Cardiac muscle cell (in vitro differentiated cells and primary cell): ENCODE results near the gene CCR6. TPM values are rescaled to one million over a fixed set of nuclear protein-coding genes. Genes with fewer than 3 reads are reported as not detected.

Experiments
- DNase-seq, 2 donors: peaks; one replicate each; pipeline versions ENCODE4 v3.0.0 to v3.0.0-alpha.2; 2010 to 2017; ENCODE audit warnings: low read depth in 1 of 2, low spot score in 1 of 2
- H3K27ac ChIP-seq: fragments of 200-600 bp; sonication (generic); 2 replicates; pipeline ENCODE4 v1.5.1; 2016
- H3K27me3 ChIP-seq: fragments of 200-600 bp; sonication (generic); 2 replicates; pipeline ENCODE4 v1.6.0; 2016; ENCODE audit warnings: control low read depth
- H3K36me3 ChIP-seq: fragments of 200-600 bp; sonication (generic); 2 replicates; pipeline ENCODE4 v1.5.1; 2016; ENCODE audit warnings: control low read depth
- H3K4me1 ChIP-seq: fragments of 200-600 bp; sonication (generic); 2 replicates; pipeline ENCODE4 v1.8.1; 2017; ENCODE audit warnings: low read depth, mild to moderate bottlenecking, mixed run types
- H3K4me3 ChIP-seq: fragments of 200-600 bp; sonication (generic); 2 replicates; pipeline ENCODE4 v1.5.1; 2016; ENCODE audit warnings: mild to moderate bottlenecking
- H3K9me3 ChIP-seq: fragments of 200-600 bp; sonication (generic); 2 replicates; pipeline ENCODE4 v1.5.1; 2017; ENCODE audit warnings: low read depth, mild to moderate bottlenecking, control low read depth
- CTCF ChIP-seq: IDR thresholded peaks from 2 replicates; pipeline ENCODE4 v1.5.1; 2012; ENCODE audit warnings: low read depth, mild to moderate bottlenecking, low read length
- polyA plus RNA-seq: library from polyadenylated mRNA; unstranded; fragments of >200 nt; fragmentation: Nextera tagmentation; extraction: Ambion mirVana; gene quantifications from 2 replicates; pipeline ENCODE4 v1.2.1, GENCODE V29; 2016
- total RNA-seq: library from RNA; depleted of rRNA; stranded (reverse); fragments of >200 nt; gene quantifications from 2 replicates; pipeline ENCODE4 v1.2.3, GENCODE V29; 2016

CCR6 gene
- total and polyA plus RNA-seq, 2 experiments from 2014 or later = not detected

- TF ChIP-seq CTCF = no peak
- Histone ChIP-seq H3K27ac (no peak overlapping the region), H3K36me3 (no peaks in the 10 kb centered on the region), H3K27me3 (no peaks in the 10 kb centered on the region), H3K9me3 (no peaks in the 10 kb centered on the region), H3K4me3 (no peak overlapping the region), H3K4me1 (no peaks in the 10 kb centered on the region)
- peak in 1 of 2 donors; percentile 21 for DNase-seq
These were observed 31.1 kb upstream of the CCR6 start for GRCh38 chr6:167091805-167092107.

- no peak overlapping the region for H3K27ac ChIP-seq
- no peaks in the 10 kb centered on the region for H3K36me3 ChIP-seq
- no peak for DNase-seq
- H3K4me1 ChIP-seq = no peaks in the 10 kb centered on the region
- no peak for TF ChIP-seq CTCF
- H3K4me3 ChIP-seq = no peak overlapping the region
- H3K27me3 ChIP-seq = no peaks in the 10 kb centered on the region
- no peaks in the 10 kb centered on the region for H3K9me3 ChIP-seq
These were observed 30.1 kb upstream of the CCR6 start for GRCh38 chr6:167092672-167093339.

- Histone ChIP-seq H3K4me3 (no peak overlapping the region), H3K4me1 (no peaks in the 10 kb centered on the region), H3K9me3 (no peaks in the 10 kb centered on the region), H3K27me3 (no peaks in the 10 kb centered on the region), H3K36me3 (no peaks in the 10 kb centered on the region), H3K27ac (no peak overlapping the region)
- no peak for TF ChIP-seq CTCF
- DNase-seq = no peak
These were observed 29.4 kb upstream of the CCR6 start for GRCh38 chr6:167093406-167093921.

GRCh38 chr6:167093922-167094432, 28.9 kb upstream of the CCR6 start:
- no peak for TF ChIP-seq CTCF
- no peaks in the 10 kb centered on the region for H3K4me1 ChIP-seq
- H3K36me3 ChIP-seq = no peaks in the 10 kb centered on the region
- peak in 1 of 2 donors; percentile 6 for DNase-seq
- H3K4me3 ChIP-seq = no peak overlapping the region
- H3K9me3 ChIP-seq = no peaks in the 10 kb centered on the region
- no peaks in the 10 kb centered on the region for H3K27me3 ChIP-seq
- H3K27ac ChIP-seq = no peak overlapping the region

- Histone ChIP-seq H3K9me3 (no peaks in the 10 kb centered on the region), H3K4me3 (no peak overlapping the region), H3K4me1 (no peaks in the 10 kb centered on the region), H3K27ac (no peak overlapping the region), H3K36me3 (no peaks in the 10 kb centered on the region), H3K27me3 (no peaks in the 10 kb centered on the region)
- TF ChIP-seq CTCF = no peak
- DNase-seq = peak; percentile 7 to 74
These were observed 28.5 kb upstream of the CCR6 start for GRCh38 chr6:167094436-167094819.
